LoVo (cell line): ENCODE results near the gene UBE2L5.
A peak's percentile ranks its signal among the peaks of the same experiment; 100 is the strongest.

ENCODE experiments used
- DNase-seq: peaks from one replicate; pipeline ENCODE4 v3.0.0-alpha.2; 2016; ENCODE audit warnings: low spot score

Gene UBE2L5

GRCh38 chr13:30406779-30407416 is 15.4 kb upstream of the UBE2L5 start:
- no peak for DNase-seq

DNA sequence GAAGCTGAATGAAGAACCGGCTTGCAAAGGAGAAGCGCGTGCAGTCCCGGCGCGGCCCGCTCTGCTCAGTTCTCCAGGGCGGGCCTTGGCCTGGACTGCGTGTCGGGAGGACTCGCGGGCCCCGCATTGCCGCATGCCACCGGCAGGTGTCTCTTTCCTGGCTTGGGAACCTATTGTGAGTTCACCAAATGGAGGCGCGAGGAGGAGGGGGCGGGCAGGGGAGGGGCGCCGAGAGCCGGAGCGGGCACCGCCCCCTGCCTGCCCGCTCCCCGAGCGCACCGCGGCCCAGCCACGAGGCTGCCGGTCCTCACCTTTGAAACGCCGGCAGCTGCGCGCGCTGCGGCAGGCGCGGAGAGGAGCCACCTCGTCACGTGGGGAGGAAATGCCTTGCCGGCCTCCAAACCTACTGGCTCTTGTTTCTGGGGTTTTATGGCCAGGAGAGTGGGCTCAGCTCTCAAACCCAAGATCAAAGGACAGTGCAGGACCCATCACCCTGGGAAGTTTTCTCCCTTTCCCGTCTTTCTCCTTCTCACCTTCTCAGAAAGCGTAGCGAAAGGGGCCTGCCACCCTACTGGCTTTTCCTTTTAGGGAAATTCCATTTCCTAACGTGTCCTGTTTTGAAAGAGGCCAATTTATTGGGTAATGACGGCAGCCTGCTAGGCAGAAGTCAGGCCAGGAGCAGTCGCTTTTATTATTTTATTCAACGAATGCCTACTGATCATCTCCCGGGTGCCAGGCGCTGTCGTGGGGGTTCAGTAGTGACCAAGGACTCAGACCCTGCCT is 13.8 kb upstream of the UBE2L5 start:
- peak; percentile 85 for DNase-seq

- DNase-seq = no peak
These were observed 12.2 kb upstream of the UBE2L5 start for GRCh38 chr13:30409886-30410704.

DNA sequence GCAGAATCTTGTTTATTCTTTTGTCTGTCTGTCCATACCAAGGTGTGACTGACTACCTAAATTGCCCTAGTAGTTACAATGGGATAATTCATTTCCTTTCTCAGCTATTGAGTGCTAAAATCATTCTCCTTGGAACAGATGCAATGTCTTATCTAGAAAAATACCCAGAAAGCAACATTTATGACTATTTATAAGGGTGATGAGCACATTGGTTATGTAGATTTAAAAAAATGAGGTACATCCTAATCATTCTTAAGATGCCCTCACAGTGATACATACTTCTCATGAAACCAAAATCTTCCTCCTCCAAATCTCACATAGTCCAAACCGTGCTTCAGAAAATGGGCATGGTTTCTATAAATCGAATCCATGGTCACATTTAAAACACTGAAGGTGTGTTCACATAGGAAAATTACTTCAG is 11.6 kb upstream of the UBE2L5 start:
- no peak for DNase-seq

DNA sequence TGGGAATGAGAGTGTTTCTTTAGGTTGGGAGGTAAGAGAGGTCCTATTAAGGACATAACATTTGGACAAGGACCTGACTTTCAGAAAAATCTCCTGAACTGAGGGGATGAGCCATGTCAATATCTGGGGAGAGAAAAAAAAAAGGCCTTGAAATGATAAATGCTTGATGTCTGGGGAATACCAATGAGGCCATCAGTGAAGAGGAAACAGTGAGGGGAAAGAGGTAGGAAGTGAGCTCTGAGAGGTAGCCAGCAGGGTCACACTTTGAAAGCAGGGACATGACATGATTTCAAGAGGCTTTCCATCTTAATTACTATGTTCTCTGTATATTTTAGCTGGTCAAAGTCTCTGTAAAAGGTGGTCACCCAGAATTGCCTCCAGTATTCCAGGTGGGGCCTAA is 9.9 kb upstream of the UBE2L5 start:
- DNase-seq = no peak

DNA sequence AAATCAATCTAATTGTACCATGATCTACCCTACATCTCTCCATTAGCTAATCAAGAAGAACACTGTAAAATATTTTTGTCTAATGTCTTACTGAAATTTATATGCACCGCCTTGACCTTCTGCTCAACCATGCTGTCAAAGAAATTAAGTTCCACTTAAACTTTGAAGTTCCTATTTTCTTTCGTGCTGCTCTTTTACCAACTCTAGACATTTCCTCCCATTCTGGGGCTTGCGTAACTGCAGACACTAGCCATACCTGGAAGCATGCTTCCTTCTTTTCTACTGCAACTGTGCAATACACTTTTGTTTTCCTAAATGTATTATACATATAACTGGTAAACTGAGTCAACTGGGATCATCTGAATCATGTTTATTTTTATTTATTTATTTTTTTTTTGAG is 8.5 kb upstream of the UBE2L5 start:
- no peak for DNase-seq

DNA sequence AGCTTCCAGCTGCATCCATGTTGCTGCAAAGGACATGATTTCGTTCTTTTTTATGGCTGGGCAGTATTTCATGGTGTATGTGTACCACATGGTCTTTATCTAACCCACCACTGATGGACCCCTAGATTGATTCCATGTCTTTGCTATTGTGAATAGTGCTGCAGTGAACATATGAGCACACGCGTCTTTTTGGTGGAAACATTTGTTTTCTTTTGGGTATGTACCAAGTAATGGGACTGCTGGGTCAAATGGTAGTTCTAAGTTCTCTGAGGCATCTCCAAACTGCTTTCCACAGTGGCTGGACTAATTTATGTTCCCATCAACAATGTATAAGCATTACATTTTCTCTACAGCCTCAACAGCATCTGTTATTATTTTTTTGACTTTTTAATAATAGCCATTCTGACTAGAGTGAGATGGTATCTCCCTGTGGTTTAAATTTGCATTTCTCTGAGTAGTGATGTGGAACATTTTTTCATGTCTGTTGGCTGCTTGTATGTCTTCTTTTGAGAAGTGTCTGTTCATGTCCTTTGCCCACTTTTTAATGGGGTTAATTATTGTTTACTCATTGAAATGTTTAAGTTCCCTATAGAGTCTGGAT is 6.8 kb upstream of the UBE2L5 start:
- no peak for DNase-seq

- DNase-seq = no peak
These were observed 5.8 kb upstream of the UBE2L5 start for GRCh38 chr13:30416471-30416870.

DNA sequence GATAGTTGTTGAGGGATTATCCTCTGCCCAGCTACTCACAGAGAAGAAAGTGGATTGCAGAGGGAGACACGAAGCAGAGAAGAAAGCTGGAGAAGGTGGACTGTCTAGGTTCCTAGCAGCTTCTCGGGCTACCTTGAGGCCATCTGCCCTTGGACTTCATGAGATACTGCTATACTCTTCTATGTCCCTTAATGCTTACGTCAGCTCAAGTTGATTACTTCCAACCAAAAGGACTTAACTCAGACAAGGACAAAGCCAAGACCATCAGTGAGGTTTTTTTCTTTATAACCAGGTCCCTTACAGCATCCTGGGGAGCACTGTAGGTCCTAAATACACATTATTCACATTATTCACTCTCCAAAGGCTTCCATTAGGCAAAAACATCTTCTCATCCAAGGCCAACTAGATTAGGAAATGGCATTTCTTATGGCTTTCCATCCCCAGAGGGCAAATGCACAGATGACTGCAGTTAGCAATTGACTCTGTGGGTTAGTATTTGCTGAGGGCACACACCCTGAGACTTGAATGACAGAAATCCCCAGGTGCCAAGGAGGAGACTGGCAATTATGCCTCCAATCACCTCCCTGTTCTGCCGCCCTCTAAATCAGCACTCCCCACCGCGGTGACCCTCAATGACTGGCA is 4.1 kb upstream of the UBE2L5 start:
- no peak for DNase-seq

DNA sequence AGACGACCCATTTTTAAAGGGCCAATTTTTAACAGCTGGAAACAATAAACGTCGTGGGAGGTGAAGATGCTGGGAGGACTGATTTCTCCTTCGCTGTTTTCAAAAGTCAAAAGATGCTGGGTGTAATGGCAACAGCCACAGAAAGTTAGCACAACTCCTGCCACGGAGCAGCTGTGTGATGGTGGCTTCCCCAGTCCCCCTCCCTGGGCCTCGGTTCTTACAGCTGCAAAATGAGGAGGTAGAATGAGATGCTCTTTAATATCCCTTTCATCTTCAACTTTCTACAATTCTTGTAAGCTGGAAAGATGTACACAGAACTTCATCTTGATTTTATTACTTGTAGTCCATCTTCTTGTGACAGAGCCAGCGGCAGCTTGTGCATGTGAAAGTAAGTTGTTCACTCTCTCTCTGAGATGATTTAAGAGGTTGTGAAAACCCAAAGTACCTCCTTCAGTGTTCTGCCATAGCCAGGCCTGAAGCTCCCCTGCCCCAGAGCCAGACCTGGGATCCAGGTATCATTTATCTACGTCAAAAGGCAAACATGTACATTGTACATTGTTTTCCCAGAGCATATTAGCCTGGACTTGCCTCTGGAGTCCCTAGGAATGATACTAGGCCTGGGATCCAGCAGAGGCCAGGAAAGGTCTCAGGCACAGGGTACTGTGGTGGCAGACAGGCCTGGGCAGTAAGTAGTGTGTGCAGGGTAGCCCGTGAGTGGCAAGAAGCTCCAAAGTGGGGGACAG is 3.4 kb upstream of the UBE2L5 start:
- DNase-seq = no peak

- peak; percentile 65 for DNase-seq
These were observed 920 bp upstream of the UBE2L5 start for GRCh38 chr13:30421093-30422053.

DNA sequence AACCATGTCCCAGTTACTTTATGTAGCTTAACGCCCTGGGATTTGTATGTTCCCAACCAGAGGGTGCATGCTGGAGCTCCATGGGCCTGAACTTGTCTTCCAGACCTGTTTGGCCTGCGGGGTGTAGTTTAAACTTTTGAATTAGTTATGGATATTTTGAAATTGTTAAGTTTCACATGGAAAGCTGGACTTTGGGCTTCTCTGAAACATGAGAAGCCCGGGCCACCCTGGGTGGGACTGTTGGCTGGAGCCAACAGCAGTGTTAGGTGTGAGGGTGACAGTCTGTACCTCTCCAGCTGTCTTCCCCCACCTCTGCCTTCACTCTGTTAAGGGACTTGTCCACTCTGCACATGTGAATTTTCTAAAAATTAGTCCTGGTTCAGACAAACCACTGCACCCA is 1.6 kb downstream of the UBE2L5 start:
- DNase-seq = no peak

- no peak for DNase-seq
These were observed 6.9 kb downstream of the UBE2L5 start for GRCh38 chr13:30429235-30429634.

DNA sequence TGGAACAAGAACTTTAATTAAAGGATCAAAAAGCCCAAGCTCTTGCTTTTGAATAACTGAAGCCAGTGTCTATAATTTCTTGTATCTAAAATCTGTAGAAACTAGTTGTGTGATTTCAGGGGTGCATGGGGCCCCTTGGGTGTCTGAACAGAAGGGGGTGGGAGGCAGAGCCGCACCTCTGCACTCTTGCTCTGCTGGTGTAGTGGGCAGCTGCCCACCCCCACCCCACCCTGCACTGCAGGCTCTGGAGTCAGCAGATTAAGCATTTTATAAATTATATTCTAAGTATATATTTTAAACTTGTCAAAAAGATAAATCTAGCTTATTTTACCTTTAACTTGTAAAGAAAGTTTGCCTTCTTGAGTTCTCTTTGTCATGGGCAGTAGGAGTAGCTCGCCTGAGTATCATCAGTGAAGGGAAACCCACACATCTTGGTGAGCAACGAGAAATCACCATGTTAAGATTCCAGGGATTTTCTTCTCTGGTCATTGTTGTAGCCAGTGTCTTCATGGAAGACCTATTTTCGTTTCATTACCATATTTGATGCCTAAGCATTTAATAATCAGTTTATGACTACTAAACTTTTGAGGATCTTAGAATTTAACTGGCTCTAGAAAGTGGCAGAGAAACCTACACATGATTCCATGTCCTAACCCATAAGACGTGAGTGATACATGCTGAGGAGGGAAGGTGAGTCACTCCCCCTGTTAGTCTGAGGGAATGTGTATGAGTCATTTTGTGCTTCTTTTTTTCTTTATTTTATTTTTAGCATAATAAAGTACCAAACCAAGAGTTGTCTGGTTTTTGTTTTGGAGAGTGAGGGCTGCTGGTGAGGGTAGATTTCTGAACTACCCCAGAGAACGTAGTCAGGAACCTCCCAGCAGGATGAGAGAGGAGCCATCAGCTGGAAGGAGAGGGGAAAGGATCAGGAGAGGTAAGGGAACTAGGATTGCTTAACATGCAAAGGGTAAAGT is 7.7 kb downstream of the UBE2L5 start:
- peak; percentile 75 for DNase-seq

DNA sequence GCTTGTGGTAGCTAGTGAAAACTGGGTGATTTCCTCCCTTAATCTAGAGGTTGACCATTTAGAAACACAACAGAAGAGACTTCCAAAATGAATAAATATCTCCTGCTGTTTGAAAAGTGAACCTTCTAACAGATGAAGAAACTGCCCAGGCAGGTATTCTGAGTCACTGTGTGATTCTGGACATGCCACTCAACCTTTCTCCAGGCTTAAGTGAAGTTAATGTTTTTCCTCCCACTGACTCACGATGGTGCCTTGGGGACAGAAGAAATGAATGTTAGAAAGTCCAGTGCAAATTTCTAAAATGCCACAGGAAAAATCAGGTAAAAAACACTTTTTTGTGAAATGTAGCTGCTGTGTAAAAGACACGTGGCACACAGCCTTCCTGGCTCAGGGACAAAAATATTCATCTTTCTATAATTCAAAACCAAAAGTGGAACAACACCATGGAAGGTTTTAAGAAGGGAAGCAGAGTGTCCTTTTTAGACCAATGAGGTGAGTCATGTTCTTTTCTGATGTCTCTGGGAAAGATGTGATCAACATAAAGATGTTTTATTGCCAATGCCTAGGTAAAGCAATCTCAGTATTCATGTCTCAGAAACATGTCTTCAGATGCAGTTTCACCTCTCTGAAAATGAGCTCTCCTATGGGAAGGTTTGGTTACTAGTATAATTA is 9.1 kb downstream of the UBE2L5 start:
- peak; percentile 57 for DNase-seq

DNA sequence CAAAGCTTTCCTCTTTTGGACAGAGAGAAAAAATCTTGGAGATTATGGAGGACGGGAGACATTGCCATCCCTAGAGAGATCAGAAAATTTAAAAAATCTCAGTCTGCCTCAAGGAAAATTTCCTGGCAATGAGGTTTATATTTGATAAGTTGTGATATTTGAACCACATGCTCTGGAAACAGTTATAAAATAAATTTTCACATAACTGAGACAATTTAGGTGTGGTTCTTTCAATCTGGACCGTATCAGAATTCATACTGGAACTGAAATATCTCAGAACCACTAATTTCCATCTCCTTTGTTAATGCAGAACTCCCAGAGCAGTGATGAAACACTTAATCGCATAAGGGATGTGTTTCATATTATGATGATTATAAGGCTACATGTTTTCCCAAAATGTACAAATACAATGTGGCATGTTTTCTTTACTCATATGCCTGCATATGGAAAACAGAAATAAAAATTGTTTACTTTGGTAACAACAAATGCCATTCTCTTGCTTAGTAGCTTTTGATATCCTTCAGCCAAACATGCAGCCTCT is 13.7 kb downstream of the UBE2L5 start:
- DNase-seq = no peak

DNA sequence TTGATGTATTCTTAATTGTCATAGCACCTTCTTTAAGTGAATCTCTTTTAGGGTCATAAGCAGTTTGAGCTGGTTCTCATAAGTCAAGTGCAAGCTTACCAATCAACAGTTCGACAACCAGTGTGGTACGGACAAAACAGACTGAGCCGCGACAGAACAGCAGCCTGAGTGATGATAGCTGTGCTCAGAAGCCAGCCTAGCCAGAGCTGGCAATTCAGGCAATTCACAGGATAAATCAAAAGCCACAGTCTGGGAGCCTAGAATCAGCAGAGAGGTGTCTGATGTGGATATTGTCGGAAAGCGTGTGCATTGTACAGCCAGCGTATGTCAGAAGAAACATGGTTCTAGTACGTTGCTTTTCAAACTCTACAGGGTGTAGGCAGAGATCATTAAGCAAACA is 14.9 kb downstream of the UBE2L5 start:
- DNase-seq = no peak

GRCh38 chr13:30438286-30438685 is 16.0 kb downstream of the UBE2L5 start:
- no peak for DNase-seq
